Colonic mucosa (tissue), 4 donors: ENCODE measurements around the gene HIPK3. TPM values are rescaled to one million over a fixed set of nuclear protein-coding genes. Genes with fewer than 3 reads are reported as not detected.

Source experiments
- DNase-seq: peaks from one replicate; pipeline ENCODE4 v3.0.0-alpha.2; 2020
- H3K27ac ChIP-seq: fragments of 200-600 bp; one replicate; pipeline ENCODE4 v1.8.0; 2021
- H3K27me3 ChIP-seq: fragments of 200-600 bp; one replicate; pipeline ENCODE4 v1.8.0; 2021
- H3K36me3 ChIP-seq: fragments of 200-600 bp; one replicate; pipeline ENCODE4 v1.8.0; 2021
- H3K4me1 ChIP-seq: fragments of 200-600 bp; one replicate; pipeline ENCODE4 v1.8.0; 2021; ENCODE audit warnings: mild to moderate bottlenecking
- H3K4me3 ChIP-seq: fragments of 200-600 bp; one replicate; pipeline ENCODE4 v1.8.0; 2021
- H3K9ac ChIP-seq, 2 donors: one replicate each; pipeline ENCODE4 v1.7.0; 2013; ENCODE audit warnings: control low read depth in 2 of 2, low read depth in 2 of 2, low read length in 2 of 2
- H3K9me3 ChIP-seq: fragments of 200-600 bp; one replicate; pipeline ENCODE4 v1.8.0; 2021
- CTCF ChIP-seq: fragments of 200-600 bp; IDR thresholded peaks from one replicate; pipeline ENCODE4 v1.8.0; 2022; ENCODE audit warnings: antibody characterized with exemption, mild to moderate bottlenecking
- intact Hi-C: fragments of 100-400 bp; cut with DNase I; formaldehyde crosslinking; loops from one replicate; pipeline ENCODE4 v1.14.1; 2022
- total RNA-seq, 2 donors: library from RNA; stranded (reverse); fragmentation: NEBNext Ultra II Directional in 1 of 2; extraction: Animal tissue kit (Norgen Biotek cat#: 25700) in 1 of 2; gene quantifications; one replicate each; pipeline ENCODE4 v1.2.1, GENCODE V29; 2021
- donor health status: healthy.
- donor health status: DM: no; HTN: no; CAD: no.
- donor health status: DM: no; HTN: no; CAD: no.

HIPK3 gene
- total RNA-seq: 10 to 100 TPM; 48.1 to 96.3 TPM

GRCh38 chr11:33257160-33257896, at the start of gene HIPK3:
HIPK3 (plus strand) TSS chr11:33257381.
- intact Hi-C loops: loop anchor here (5.0 kb wide), 2 partner anchors 70 to 95 kb away; partner anchors contain the start of gene CSTF3

DNA sequence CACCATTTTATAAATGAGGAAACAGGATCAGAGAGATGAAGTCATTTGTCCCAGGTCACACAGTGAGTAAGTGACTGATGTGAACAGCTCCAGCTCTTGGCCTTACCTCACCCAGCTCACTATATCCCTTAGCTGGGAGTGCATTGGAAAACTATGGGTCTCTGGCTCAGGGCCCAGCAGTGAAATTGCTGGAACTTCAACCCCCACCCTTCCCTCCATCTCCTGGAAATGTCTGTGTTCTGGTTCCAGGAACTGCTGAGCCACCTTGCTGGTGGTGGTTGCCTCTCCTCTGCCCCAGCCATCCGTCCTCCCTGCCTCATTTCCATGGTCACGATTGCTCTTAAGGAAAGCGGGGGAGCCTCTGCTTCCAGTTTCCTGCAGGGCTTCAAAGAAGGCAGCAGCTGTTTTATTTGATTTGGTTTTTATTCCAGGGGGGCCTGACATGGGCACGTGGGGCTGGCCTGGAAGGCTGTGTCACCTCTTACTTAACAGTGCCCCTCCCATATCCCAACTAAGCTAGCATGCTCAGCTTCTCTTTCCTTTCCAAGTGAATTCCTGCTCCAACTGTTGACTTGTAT, 49.7 kb upstream of the HIPK3 start:
- H3K9ac ChIP-seq: no peak overlapping the region
- no peaks in the 10 kb centered on the region for H3K27me3 ChIP-seq
- intact Hi-C loops: no loop called here
- H3K4me1 ChIP-seq: no peaks in the 10 kb centered on the region
- H3K27ac ChIP-seq: no peak overlapping the region
- no peak for TF ChIP-seq CTCF
- H3K36me3 ChIP-seq: no peaks in the 10 kb centered on the region
- no peak for DNase-seq
- no peak overlapping the region for H3K4me3 ChIP-seq
- no peaks in the 10 kb centered on the region for H3K9me3 ChIP-seq

More at GRCh38 chr11:33257160-33257896, at the start of gene HIPK3:
- peak within 1 kb of the TSS; percentile 86 for H3K4me3 ChIP-seq
- no peaks in the 10 kb centered on the region for H3K27me3 ChIP-seq
- H3K9ac ChIP-seq: peak within 1 kb of the TSS; percentile 95 to 100
- DNase-seq: peak; percentile 83
- H3K36me3 ChIP-seq: no peaks in the 10 kb centered on the region
- peak within 1 kb of the TSS; percentile 100 for H3K27ac ChIP-seq
- TF ChIP-seq CTCF: no peak
- no peaks in the 10 kb centered on the region for H3K9me3 ChIP-seq
- peaks cover 5% of the 10 kb centered on the region for H3K4me1 ChIP-seq

DNA sequence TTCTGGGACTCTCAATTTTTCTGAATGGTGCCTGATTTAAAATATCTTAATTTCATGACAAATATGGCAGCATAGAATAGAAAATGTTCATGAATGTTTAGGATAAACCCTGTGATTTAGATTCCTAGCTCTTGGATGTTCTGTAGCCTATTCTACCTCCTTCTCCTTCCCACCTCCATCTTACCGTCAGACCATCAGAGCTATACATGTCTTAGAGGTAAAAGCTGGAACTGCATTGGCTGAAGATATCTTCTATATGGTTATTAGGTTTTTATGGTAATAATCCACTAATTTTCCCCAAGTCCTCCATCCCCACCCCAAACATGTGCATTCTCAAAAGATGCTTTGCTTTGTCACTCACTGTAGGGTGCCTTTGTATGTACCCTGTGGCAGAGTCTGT, 49.0 kb upstream of the HIPK3 start:
- Histone ChIP-seq H3K36me3 (no peaks in the 10 kb centered on the region), H3K27ac (no peak overlapping the region), H3K9me3 (no peaks in the 10 kb centered on the region), H3K27me3 (no peaks in the 10 kb centered on the region), H3K4me3 (no peak overlapping the region), H3K4me1 (no peaks in the 10 kb centered on the region), H3K9ac (no peak overlapping the region)
- no peak for TF ChIP-seq CTCF
- intact Hi-C loops: no loop called here
- no peak for DNase-seq

DNA sequence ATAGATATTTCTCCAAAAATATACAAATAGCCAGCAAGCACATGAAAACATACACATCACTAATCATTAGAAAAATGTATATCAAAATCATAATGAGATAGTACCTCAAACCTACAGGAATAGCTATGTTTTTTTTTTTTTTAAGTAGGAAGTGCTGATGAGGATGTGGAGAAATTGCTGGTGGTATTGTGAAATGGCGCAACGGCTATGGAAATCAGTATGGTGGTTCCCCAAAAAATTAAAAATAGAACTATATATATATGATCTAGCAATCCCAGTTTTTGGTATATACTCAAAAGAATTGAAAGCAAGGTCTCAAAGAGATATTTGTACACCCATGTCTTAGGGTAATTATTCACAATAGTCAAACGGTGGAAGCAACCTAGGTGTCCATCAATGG, 46.0 kb upstream of the HIPK3 start:
- Histone ChIP-seq H3K27me3 (no peaks in the 10 kb centered on the region), H3K4me3 (no peak overlapping the region), H3K4me1 (no peaks in the 10 kb centered on the region), H3K27ac (no peak overlapping the region), H3K9me3 (no peaks in the 10 kb centered on the region), H3K9ac (no peak overlapping the region), H3K36me3 (no peaks in the 10 kb centered on the region)
- TF ChIP-seq CTCF: no peak
- intact Hi-C loops: no loop called here
- no peak for DNase-seq

DNA sequence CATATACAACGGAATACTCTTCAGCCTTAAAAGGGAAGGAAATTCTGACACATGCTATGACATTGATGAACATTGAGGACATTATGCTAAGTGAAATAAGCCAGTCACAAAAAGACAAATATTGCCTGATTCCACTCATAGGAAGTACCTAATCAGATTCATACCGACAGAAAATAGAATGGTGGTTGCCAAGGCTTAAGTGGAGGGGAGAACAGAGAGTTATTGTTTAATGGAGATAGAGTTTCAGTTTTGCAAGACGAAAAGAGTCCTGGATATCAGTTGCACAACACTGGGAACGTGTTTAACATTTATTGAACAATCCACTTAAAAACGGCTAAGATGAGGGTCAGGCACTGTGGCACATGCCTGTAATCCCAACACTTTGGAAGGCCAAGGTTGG, 45.6 kb upstream of the HIPK3 start:
- Histone ChIP-seq H3K9me3 (no peaks in the 10 kb centered on the region), H3K4me3 (no peak overlapping the region), H3K9ac (no peak overlapping the region), H3K4me1 (no peaks in the 10 kb centered on the region), H3K27me3 (no peaks in the 10 kb centered on the region), H3K27ac (no peak overlapping the region), H3K36me3 (no peaks in the 10 kb centered on the region)
- no peak for TF ChIP-seq CTCF
- intact Hi-C loops: no loop called here
- no peak for DNase-seq
